ENCODE results near the gene RERG. TPM values are rescaled to one million over a fixed set of nuclear protein-coding genes. Genes with fewer than 3 reads are reported as not detected.

The RERG gene, protein sequence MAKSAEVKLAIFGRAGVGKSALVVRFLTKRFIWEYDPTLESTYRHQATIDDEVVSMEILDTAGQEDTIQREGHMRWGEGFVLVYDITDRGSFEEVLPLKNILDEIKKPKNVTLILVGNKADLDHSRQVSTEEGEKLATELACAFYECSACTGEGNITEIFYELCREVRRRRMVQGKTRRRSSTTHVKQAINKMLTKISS
- total RNA-seq (2021; ENCODE audit: unreplicated experiment) (not detected), Bru-seq, nascent RNA (percentile 10 among the genes with signal in this experiment), BruChase-seq, experiment 1, labeled RNA remaining after a 2-hour chase (percentile 10 among the genes with signal in this experiment), BruChase-seq, experiment 2, labeled RNA remaining after a 6-hour chase (percentile 12 among the genes with signal in this experiment)
- polyA plus RNA-seq (2012; ENCODE audit: insufficient read length): not detected
- long read RNA-seq: 0 reads

DNA sequence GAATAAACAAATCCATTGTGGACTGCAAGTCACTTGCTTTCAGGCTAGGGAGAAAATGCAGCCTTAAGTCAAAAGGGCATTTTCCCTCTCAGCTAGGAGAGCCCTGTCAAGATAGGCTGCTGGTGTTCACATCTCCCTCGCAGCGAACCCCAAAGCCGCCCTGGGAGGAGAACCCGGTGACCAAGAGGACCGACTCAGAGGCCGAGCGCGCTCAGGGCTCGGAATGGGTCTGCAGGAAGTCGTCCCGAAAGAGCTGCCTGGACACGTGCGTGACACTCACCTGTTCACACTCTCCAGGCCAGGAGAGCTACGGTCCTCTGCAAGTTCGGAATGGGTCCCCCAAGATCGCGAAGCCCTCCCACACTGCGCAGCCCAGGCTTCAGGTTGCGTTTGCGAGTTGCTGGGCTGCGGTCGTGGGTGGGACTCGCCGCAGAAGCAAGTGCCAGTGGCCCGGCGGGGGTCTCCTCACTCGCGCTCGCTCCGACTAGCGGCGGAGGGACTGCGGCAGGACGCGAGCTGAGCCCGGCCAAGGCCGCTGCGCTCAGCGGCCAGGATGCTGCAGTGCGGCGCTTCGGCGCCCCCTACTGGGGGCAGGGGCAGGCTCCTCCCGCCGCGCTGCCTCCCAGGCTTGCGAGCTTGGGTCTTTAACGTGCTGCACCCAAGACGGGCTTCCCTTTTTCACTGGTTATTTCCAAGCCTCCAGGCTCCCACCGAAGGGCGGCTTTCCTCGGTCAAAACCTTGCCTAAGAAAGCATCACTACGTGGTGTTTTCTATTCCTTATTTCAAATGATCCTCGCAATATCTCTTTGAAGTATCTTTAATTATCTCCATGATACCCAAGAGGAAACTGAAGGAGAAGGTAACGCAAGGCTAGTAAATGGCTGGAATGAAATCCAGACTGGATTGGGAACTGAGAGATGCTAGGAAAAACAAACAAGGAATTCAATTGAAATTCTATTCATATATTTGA lies at the start of gene RERG:
Gene RERG, minus strand, starts transcription at position 503 of the 971 bp plus-strand sequence. CDS start 3,928 bp downstream, outside the sequence.
- Histone ChIP-seq H3K4me1 (ENCODE audit: control insufficient read depth, insufficient read depth, low read length) (no peaks in the 10 kb centered on the region; the same call in 1 of the 2 replicates), H3K9me3 (ENCODE audit: control insufficient read depth, insufficient read depth, low read depth, low read length) (no peaks in the 10 kb centered on the region), H3K36me3 (ENCODE audit: control insufficient read depth, insufficient read depth, low read length) (no peaks in the 10 kb centered on the region), H3K27me3 (ENCODE audit: control insufficient read depth, insufficient read depth, low read length) (peaks cover 2% of the 10 kb centered on the region; the same call in 1 of the 2 replicates), H3K27ac (ENCODE audit: low read length) (no peak within 1 kb of the TSS), H3K4me3 (ENCODE audit: low read depth in 2 of 2, low read length in 2 of 2) (peak within 1 kb of the TSS; percentile 28 to 50)
- in situ Hi-C loops (cut with HindIII; ENCODE audit: low pct_unique_long_range_greater_than_20kb, low sequenced_read_pairs) (no loop called here), intact Hi-C loops (cut with micrococcal nuclease; ENCODE audit: unreplicated experiment) (loop anchor here (2.0 to 10.0 kb wide), 2 partner anchors 70 to 376 kb away; partner anchors contain the start of gene ART4)
- peak; percentile 100 for ATAC-seq
- DNase-seq (ENCODE audit: low read depth, low spot score): peak; percentile 33
- TF ChIP-seq POLR2AphosphoS5 (IDR thresholded peaks at IDR 0.05; ENCODE audit: low read depth, low read length) (no peak), TCF7L2 (IDR thresholded peaks at IDR 0.05; ENCODE audit: low read depth, low read length) (no peak)
- TF ChIP-seq, protein P1, sequence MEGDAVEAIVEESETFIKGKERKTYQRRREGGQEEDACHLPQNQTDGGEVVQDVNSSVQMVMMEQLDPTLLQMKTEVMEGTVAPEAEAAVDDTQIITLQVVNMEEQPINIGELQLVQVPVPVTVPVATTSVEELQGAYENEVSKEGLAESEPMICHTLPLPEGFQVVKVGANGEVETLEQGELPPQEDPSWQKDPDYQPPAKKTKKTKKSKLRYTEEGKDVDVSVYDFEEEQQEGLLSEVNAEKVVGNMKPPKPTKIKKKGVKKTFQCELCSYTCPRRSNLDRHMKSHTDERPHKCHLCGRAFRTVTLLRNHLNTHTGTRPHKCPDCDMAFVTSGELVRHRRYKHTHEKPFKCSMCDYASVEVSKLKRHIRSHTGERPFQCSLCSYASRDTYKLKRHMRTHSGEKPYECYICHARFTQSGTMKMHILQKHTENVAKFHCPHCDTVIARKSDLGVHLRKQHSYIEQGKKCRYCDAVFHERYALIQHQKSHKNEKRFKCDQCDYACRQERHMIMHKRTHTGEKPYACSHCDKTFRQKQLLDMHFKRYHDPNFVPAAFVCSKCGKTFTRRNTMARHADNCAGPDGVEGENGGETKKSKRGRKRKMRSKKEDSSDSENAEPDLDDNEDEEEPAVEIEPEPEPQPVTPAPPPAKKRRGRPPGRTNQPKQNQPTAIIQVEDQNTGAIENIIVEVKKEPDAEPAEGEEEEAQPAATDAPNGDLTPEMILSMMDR (IDR thresholded peaks at IDR 0.05): peak; percentile 93
- no TSS peak for BruUV-seq (replicated peaks)
- CTCF ChIA-PET: interaction anchor here (0.6 kb wide), 1 partner anchor 813 kb away, joined by 4 read pairs; no protein-coding TSS in a partner anchor
- POLR2A ChIA-PET: no interaction called here

GRCh38 chr12:15270591-15270990 lies 49.4 kb upstream of the RERG start:
- CTCF ChIA-PET: no interaction called here

More at GRCh38 chr12:15270591-15270990, 49.4 kb upstream of the RERG start:
- in situ Hi-C loops (cut with HindIII; ENCODE audit: low pct_unique_long_range_greater_than_20kb, low sequenced_read_pairs) (no loop called here), intact Hi-C loops (cut with micrococcal nuclease; ENCODE audit: unreplicated experiment) (no loop called here)
- H3K27ac ChIP-seq (ENCODE audit: low read length): no peak overlapping the region
- POLR2A ChIA-PET: no interaction called here
- BruUV-seq (replicated peaks): no TSS peak
- no peak for TF ChIP-seq REST (IDR thresholded peaks at IDR 0.05; ENCODE audit: insufficient read depth in 1 of 2, low read depth in 2 of 2, low read length in 1 of 2)
- TF ChIP-seq SIN3A (IDR thresholded peaks at IDR 0.05; ENCODE audit: borderline replicate concordance, insufficient read depth, low read depth, low read length): no peak
- TF ChIP-seq, protein P1 (IDR thresholded peaks at IDR 0.05): no peak
- TF ChIP-seq POLR2AphosphoS5 (IDR thresholded peaks at IDR 0.05; ENCODE audit: low read depth, low read length): no peak
- TF ChIP-seq TCF7L2 (IDR thresholded peaks at IDR 0.05; ENCODE audit: low read depth, low read length): no peak
- DNase-seq (ENCODE audit: low read depth, low spot score) (no peak), ATAC-seq (no peak)
- H3K36me3 ChIP-seq (ENCODE audit: control insufficient read depth, insufficient read depth, low read length): no peaks in the 10 kb centered on the region
- H3K4me1 ChIP-seq (ENCODE audit: control insufficient read depth, insufficient read depth, low read length): no peaks in the 10 kb centered on the region
- H3K27me3 ChIP-seq (ENCODE audit: control insufficient read depth, insufficient read depth, low read length): no peaks in the 10 kb centered on the region
- H3K4me3 ChIP-seq (ENCODE audit: low read depth in 2 of 2, low read length in 2 of 2): no peak overlapping the region
- H3K9me3 ChIP-seq (ENCODE audit: control insufficient read depth, insufficient read depth, low read depth, low read length): no peaks in the 10 kb centered on the region

Data from Panc1 (cell line).